ENCODE results near the gene THRA.

The THRA gene

GRCh38 chr17:40084477-40084876 is 21.7 kb downstream of the THRA start:
- DNase-seq (ENCODE audit: low spot score) = no peak

DNA sequence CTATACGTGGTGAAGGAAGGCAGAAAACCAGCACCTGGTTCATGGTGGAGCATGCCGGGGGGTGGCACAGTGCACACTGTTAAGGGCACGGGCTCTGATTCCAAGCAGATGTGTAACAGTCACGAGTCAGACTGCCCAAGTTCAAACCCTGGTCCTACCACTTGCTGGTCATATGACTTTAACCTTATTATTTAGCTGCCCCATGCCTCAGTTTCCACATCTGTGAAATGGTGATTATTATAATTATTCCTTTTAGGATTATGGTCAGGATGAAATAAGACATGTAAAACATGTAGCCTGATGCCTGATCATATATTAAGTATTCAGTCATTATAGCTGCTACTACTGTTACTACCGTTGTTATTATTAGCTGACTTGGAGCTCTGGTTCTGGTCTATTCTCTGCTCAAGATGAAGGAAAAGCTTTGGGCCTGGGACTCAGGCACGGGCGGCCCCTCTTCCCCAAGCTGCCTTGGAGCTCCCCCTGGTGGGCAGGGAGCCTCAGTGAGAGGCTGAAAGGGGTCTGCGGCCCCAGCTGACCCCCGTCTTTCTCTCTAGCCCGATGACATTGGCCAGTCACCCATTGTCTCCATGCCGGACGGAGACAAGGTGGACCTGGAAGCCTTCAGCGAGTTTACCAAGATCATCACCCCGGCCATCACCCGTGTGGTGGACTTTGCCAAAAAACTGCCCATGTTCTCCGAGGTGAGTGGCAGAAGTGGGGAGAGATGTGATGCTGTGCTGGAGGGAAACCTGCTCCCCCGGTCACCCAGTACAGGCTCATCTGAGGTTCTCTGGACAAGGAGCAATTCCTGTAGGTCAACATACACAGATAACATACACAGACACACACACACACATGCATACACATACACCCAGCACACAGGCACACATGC is 23.6 kb downstream of the THRA start:
- DNase-seq (ENCODE audit: low spot score) = peak; percentile 71

DNA sequence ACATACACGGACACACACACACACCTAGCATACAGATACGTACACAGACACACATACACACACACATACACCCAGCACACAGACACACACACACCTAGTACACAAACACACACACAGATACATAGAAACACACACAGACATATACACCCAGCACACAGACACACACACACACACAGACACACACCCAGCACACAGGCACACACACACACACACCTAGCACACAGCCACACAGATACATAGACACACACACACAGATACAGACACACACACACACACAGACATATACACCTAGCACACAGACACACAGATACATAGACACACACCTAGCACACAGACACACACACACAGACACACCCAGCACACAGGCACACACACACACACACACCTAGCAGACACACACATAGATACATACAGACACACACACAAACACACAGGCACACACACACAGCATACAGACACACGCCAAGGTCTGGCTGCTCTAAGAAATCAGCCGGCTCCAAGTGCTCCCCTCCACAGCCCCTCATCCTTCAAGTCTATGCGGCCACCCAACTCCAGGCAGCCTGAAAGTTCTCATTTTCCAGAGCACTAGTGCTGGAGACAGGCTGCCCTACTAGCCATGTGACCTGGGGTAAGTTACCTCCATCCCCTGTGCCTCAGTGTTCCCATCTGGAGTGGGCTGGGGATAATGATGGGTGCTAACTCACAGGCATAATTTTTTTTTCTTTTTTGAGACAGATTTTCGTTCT is 24.5 kb downstream of the THRA start:
- DNase-seq (ENCODE audit: low spot score) = no peak

DNA sequence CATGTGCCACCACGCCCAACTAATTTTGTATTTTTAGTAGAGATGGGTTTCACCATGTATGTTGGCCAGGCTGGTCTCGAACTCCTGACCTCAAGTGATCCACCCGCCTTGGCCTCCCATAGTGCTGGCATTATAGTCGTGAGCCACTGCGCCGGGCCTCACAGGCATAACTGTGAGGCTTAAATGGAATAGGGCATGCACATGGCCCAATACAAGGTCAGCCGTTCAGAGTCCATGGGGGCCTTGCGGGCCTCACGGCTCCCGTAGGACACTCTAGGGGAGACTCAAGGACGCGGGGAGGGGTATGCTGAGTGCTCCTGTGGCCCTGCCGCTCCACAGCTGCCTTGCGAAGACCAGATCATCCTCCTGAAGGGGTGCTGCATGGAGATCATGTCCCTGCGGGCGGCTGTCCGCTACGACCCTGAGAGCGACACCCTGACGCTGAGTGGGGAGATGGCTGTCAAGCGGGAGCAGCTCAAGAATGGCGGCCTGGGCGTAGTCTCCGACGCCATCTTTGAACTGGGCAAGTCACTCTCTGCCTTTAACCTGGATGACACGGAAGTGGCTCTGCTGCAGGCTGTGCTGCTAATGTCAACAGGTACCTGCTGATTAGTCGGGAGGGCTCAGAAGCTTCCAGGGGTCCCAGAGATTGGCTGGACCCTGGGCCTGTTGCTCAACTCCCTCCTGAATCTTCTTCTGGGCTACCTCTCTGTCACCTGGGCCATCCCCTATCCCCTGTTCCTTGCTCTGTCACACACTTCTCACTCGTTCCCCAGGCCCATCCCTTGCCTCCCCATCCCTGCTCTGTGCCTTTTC is 25.3 kb downstream of the THRA start:
- DNase-seq (ENCODE audit: low spot score) = no peak

- DNase-seq (ENCODE audit: low spot score) = no peak
These were observed 26.5 kb downstream of the THRA start for GRCh38 chr17:40089077-40089895.

DNA sequence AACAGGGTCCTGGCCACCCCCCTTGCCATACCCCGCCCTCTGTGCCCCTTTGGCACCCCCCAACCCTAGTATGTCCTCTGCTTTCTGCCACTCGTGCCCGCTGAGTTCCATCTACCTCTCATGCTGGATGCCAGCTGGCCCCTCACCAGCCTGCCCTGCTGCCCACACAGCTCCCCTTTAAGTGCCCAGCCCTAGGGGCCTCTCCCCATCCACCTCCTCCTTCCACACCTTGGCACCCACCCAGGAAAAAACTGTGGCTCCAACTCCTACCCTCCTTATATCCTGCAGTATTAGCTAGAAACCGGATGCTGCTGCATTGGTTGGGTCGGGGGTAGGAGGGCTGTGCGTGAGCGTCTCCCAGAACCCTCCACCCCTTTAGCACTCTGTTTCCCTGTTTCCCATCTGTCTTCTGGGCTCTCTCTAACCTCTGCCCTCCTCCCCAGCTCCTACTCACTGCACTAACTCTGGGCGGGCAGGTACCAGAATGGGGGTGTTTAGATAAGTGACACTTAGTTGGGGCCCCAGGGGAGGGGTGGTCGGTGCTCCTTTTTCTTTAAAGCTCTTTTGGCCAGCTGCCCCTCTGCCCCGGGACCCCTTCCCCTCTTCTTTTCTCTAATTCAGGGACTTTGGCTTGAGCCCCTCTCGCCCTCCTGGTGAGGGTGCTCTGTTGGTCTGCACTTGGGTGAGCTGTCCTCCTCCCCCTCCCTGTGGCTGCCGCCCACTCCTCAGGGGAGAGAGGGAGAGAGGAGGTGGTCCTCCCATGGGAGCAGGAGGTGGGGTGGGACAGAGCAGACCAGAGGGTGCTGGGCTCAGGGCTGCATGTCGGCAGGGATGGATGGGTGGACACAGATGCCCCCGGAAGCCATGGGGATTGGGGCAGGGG is 27.7 kb downstream of the THRA start:
- DNase-seq (ENCODE audit: low spot score) = no peak

DNA sequence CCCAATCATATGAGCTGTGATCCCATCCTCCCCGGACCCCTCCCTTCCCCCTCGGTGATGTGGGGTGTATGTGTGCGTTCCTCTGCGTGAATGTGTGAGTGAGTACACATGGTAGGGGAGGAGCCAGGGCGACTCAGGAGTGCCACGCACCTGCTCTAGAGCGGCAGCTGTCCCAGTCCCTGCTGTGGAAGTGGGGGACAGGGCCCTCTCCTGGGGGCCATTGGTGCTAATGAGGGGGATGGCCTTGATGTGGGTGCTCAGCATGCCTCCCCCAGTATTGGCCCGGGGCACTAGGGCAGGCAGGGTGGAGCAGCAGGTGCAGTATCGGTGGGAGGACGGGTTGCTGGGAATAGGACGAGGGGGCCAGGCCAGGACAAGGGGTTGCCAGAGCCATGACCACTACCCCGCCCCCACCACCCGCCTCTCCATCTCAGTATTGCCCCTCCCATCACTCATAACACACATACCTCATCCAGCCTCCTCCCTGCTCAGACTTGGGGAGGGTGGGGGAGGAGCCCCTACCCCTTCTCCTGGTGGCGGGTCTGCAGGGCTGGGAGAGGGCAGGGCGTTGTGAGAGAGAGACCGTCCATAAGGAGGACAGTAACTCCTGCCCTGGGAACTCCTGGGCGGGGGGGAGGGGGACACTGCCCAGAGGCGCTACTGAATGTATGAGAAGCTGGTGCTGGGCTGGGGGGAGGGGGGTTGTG is 29.1 kb downstream of the THRA start:
- DNase-seq (ENCODE audit: low spot score) = no peak

DNA sequence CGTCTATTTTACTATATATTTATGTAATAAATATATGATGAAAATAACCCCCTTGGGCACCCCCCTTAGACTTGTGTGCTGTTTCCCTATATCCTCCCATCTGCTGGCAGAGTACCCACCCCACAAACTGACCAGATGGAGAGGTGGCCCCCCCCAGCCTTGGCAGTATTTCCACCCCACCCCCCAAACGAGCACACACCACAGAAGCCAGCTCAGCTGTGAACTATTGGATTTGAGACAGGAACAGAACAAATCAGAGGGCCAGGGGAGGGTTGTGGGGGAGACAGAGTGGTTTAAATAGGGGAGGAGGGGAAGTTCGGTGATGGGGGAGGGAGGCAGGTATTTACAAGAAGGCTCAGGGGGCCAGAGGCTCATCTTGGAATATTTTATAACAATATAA is 29.8 kb downstream of the THRA start:
- no peak for DNase-seq (ENCODE audit: low spot score)

GRCh38 chr17:40093005-40093579 is 30.3 kb downstream of the THRA start:
- no peak for DNase-seq (ENCODE audit: low spot score)

- no peak for DNase-seq (ENCODE audit: low spot score)
These were observed 30.9 kb downstream of the THRA start for GRCh38 chr17:40093580-40094201.

DNA sequence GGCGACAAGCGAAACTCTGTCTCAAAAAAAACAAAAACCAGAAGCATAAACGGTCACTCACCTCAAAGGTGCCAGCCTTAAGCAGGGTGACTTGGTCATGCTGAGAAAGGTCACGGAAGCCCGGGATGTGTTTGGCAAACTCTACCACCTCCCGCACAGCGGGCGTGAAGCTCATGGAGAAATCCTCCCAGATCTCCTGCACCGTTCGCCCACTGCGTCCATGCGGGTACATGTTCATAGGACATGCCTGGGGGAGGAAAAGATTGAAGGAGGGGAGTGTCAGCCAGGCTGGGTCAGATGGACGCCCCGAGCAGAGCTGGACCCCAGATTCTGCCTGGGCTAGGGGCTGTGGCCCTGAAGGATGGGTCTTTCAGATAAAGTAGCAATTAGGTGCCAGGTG is 32.1 kb downstream of the THRA start:
- no peak for DNase-seq (ENCODE audit: low spot score)

DNA sequence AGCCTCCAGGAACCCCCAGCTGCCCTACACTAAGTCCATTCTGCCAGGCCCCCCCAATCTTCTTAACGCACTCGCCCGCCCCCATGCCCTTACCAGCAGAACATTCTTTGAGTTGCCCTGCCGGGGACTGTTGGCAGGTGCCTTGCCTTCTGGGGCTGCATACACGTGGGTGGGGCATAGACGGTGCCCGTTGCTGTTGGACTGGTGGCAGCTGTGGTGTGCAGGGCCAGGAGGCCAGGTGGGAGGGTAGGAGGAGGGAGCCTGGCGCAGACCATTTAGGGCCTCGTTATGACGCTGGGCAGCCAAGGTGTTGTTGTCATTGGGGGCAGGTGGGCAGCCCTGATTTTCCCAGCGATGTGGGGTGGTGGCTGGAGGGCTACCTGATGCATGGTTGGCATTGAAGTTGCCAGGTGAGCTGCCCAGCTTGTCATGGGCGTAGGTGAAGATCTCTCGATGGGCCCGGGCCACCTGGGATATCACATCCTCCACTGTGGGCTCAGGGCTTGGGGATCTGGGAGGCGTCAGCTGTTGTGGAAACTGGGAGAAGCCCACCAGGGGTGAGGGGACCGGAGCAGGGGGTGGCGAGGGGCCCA is 32.7 kb downstream of the THRA start:
- no peak for DNase-seq (ENCODE audit: low spot score)

- peak; percentile 89 for DNase-seq (ENCODE audit: low spot score)
These were observed 33.4 kb downstream of the THRA start for GRCh38 chr17:40095944-40096791.

DNA sequence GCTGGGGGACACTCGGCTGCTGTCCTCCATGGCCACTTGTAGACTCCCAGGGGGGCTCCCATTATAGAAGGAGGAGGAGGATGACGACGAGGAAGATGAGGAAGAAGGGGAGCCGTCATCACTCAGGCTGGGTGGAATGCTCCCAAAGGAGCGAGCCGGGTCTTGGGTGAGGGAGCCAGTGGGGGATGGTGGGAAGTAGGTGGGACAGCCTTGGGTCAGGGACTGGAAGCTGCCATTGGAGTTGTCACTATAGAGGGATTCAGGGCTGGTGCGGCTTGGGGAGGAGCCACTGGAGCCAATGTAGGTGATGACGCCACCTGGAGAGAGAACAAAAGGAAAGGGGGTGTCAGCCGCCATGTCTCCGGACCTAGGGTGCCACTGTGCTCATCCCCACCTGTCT is 34.3 kb downstream of the THRA start:
- DNase-seq (ENCODE audit: low spot score) = no peak

DNA sequence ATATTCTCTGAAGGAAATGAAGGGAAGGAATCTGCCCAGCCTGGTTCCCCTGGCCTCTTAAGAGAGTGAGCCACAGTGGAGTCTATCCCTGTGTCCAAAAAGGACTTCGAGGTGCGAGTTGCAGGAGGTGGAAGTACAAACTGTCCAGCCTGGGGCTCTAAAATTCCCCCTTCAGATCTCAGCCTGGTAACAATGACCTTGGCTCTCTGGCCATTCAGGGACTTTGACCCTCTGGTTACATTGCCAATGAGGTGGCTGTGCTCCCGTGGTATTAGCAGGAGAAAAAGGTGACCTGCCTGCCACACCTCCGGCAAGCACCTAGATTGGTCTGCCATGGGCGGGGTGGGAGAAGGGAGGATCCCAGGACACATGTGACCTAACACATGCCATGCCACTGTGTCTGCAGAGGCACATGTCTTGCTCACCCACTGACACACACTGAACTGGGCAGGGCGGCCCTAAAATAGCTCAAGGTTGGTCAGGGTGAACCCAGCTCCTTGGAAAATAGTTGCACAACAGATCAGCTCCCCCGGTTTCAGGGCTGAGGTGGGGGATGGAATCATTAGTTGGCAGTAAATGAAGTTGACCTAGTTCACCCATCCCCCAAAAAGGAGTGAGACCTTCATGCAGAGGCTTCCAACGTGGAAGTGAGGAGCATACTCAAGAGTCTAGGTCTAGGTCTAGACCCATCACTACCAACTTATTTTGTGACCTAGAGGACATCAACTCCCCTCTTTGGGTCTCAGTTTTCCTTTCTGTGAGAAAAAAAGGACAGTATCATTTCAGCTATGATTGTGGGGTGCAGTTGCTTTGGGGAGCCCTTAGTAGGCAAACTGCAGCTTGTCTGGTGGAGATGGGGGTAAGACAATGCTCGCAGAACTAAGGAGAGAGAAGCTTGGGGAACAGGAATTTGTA is 35.4 kb downstream of the THRA start:
- DNase-seq (ENCODE audit: low spot score) = no peak

DNA sequence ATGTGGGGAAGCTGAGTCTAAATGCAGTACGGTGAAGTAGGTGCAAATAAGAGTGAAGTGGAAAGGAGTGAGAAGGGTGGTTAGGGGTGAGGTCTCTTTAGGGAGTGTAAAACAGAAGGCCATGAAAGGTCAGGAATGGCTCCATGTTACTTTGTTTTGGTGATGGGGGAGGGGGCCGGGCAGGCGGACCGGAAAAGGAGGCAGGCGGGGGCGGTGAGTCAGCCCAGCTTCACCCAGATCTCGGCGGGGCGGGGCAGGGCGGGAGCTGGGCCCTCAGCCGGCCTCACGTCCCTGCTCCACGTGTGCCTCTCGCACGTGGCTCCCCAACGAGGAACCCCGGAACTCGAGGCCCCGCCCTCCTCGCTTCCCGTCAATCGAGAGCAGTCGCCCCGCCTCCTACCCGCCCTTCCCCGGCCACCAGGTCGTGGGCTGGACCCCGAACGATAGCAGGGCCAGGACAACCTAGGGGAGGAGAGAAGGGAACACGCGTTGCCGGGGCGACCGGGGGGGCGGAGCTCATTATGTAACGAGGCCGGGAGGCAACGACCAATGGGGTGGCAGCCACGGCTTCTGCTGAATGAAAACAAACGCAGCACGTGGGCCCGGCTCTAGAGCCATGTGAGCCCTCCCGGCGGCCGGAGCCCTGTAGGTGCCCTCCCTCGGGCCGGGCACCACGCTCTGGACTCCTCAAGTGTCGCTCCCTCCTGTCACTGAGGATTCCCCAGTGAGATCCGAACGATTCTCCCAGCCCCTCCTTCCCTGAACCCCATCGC is 36.3 kb downstream of the THRA start:
- peak; percentile 93 for DNase-seq (ENCODE audit: low spot score)
